Measurements from ENCODE around the gene TSPAN5. TPM values are rescaled to one million over a fixed set of nuclear protein-coding genes. Genes with fewer than 3 reads are reported as not detected.

TSPAN5 gene
- total RNA-seq, 2 donors from 2014 or later: 7.9 to 48.5 TPM

GRCh38 chr4:98682719-98683118 lies 24.3 kb upstream of the TSPAN5 start:
- Histone ChIP-seq H3K4me3 (no peak overlapping the region), H3K4me1 (replicated peaks) (no peaks in the 10 kb centered on the region), H3K27me3 (replicated peaks; ENCODE audit: insufficient read depth) (no peaks in the 10 kb centered on the region), H3K36me3 (no peaks in the 10 kb centered on the region), H3K9me3 (no peaks in the 10 kb centered on the region), H3K27ac (no peak overlapping the region)
- intact Hi-C loops (cut with DNase I): no loop called here
- no peak for DNase-seq (ENCODE audit: low spot score)
- TF ChIP-seq CTCF (IDR thresholded peaks at IDR 0.05): no peak
- TF ChIP-seq POLR2AphosphoS5 (IDR thresholded peaks at IDR 0.05): no peak
- TF ChIP-seq POLR2A (IDR thresholded peaks at IDR 0.05): no peak
- 88% methylated on average over 2 of the region's 2 CpGs for WGBS

- Histone ChIP-seq H3K27me3 (replicated peaks; ENCODE audit: insufficient read depth) (no peaks in the 10 kb centered on the region), H3K9me3 (no peaks in the 10 kb centered on the region), H3K4me1 (replicated peaks) (no peaks in the 10 kb centered on the region), H3K36me3 (no peaks in the 10 kb centered on the region), H3K4me3 (no peak overlapping the region), H3K27ac (no peak overlapping the region)
- intact Hi-C loops (cut with DNase I): no loop called here
- TF ChIP-seq POLR2AphosphoS5 (IDR thresholded peaks at IDR 0.05): no peak
- no peak for TF ChIP-seq POLR2A (IDR thresholded peaks at IDR 0.05)
- TF ChIP-seq CTCF (IDR thresholded peaks at IDR 0.05): no peak
- DNase-seq (ENCODE audit: low spot score): no peak
Measured at GRCh38 chr4:98680806-98681205, 22.4 kb upstream of the TSPAN5 start.

GRCh38 chr4:98679738-98680137 lies 21.3 kb upstream of the TSPAN5 start:
- H3K36me3 ChIP-seq: no peaks in the 10 kb centered on the region
- no peaks in the 10 kb centered on the region for H3K27me3 ChIP-seq (replicated peaks; ENCODE audit: insufficient read depth)
- WGBS: 53% methylated on average over 4 of the region's 4 CpGs
- no peaks in the 10 kb centered on the region for H3K9me3 ChIP-seq
- no peak for TF ChIP-seq CTCF (IDR thresholded peaks at IDR 0.05)
- TF ChIP-seq POLR2AphosphoS5 (IDR thresholded peaks at IDR 0.05): no peak
- no peak for TF ChIP-seq POLR2A (IDR thresholded peaks at IDR 0.05)
- no peak overlapping the region for H3K27ac ChIP-seq
- no peak overlapping the region for H3K4me3 ChIP-seq
- intact Hi-C loops (cut with DNase I): no loop called here
- DNase-seq (ENCODE audit: low spot score): no peak
- no peaks in the 10 kb centered on the region for H3K4me1 ChIP-seq (replicated peaks)

- Histone ChIP-seq H3K9me3 (no peaks in the 10 kb centered on the region), H3K27me3 (replicated peaks; ENCODE audit: insufficient read depth) (no peaks in the 10 kb centered on the region), H3K27ac (no peak overlapping the region), H3K4me1 (replicated peaks) (no peaks in the 10 kb centered on the region), H3K36me3 (no peaks in the 10 kb centered on the region), H3K4me3 (no peak overlapping the region)
- no peak for TF ChIP-seq POLR2A (IDR thresholded peaks at IDR 0.05)
- no peak for TF ChIP-seq POLR2AphosphoS5 (IDR thresholded peaks at IDR 0.05)
- no peak for TF ChIP-seq CTCF (IDR thresholded peaks at IDR 0.05)
- no peak for DNase-seq (ENCODE audit: low spot score)
- intact Hi-C loops (cut with DNase I): no loop called here
- WGBS: 94% methylated on average over 3 of the region's 3 CpGs
Measured at GRCh38 chr4:98677799-98678198, 19.4 kb upstream of the TSPAN5 start.

GRCh38 chr4:98674404-98675173 lies 16.2 kb upstream of the TSPAN5 start:
- no peaks in the 10 kb centered on the region for H3K9me3 ChIP-seq

More at GRCh38 chr4:98674404-98675173, 16.2 kb upstream of the TSPAN5 start:
- 91% methylated on average over 4 of the region's 4 CpGs for WGBS
- TF ChIP-seq POLR2A (IDR thresholded peaks at IDR 0.05) (no peak), CTCF (IDR thresholded peaks at IDR 0.05) (no peak), POLR2AphosphoS5 (IDR thresholded peaks at IDR 0.05) (no peak)
- H3K4me1 ChIP-seq (replicated peaks): no peaks in the 10 kb centered on the region
- no peak for DNase-seq (ENCODE audit: low spot score)
- H3K27me3 ChIP-seq (replicated peaks; ENCODE audit: insufficient read depth): no peaks in the 10 kb centered on the region
- no peaks in the 10 kb centered on the region for H3K36me3 ChIP-seq
- H3K27ac ChIP-seq: no peak overlapping the region
- H3K4me3 ChIP-seq: no peak overlapping the region
- intact Hi-C loops (cut with DNase I): no loop called here

Measured in prostate gland (tissue), 2 donors.